Smooth muscle cell (in vitro differentiated cells): ENCODE data around the gene EPHA5. TPM values are rescaled to one million over a fixed set of nuclear protein-coding genes. Genes with fewer than 3 reads are reported as not detected.

ENCODE experiments used
- DNase-seq: peaks from one replicate; lab custom pipeline; 2025; ENCODE audit not compliant: unreplicated experiment; lab: John Stamatoyannopoulos, UW
- H2AFZ ChIP-seq: fragments of 200-600 bp; sonication (generic); 2 replicates; pipeline ENCODE4 v1.6.0; 2016; ENCODE audit warnings: antibody characterized with exemption, low read depth, mild to moderate bottlenecking
- H3F3A ChIP-seq: fragments of 200-600 bp; sonication (generic); 2 replicates; pipeline ENCODE4 v1.6.0; 2017; ENCODE audit warnings: antibody characterized with exemption, low read depth
- H3K27ac ChIP-seq: fragments of 200-600 bp; sonication (generic); 2 replicates; pipeline ENCODE4 v1.5.1; 2016; ENCODE audit warnings: low read depth, mild to moderate bottlenecking
- H3K27me3 ChIP-seq: fragments of 200-600 bp; sonication (generic); 2 replicates; pipeline ENCODE4 v1.6.1; 2016; ENCODE audit warnings: low read depth, mild to moderate bottlenecking
- H3K36me3 ChIP-seq: fragments of 200-600 bp; sonication (generic); 2 replicates; pipeline ENCODE4 v1.5.1; 2016; ENCODE audit warnings: low read depth
- H3K4me1 ChIP-seq: fragments of 200-600 bp; sonication (generic); 2 replicates; pipeline ENCODE4 v1.5.1; 2016; ENCODE audit warnings: low read depth
- H3K4me2 ChIP-seq: fragments of 200-600 bp; sonication (generic); 2 replicates; pipeline ENCODE4 v1.6.0; 2016; ENCODE audit warnings: mild to moderate bottlenecking
- H3K4me3 ChIP-seq: fragments of 200-600 bp; sonication (generic); 2 replicates; pipeline ENCODE4 v1.5.1; 2016; ENCODE audit warnings: mild to moderate bottlenecking
- H3K79me2 ChIP-seq: fragments of 200-600 bp; sonication (generic); 2 replicates; pipeline ENCODE4 v1.6.0; 2016; ENCODE audit warnings: low read depth, mild to moderate bottlenecking
- H3K9ac ChIP-seq: fragments of 200-600 bp; sonication (generic); 2 replicates; pipeline ENCODE4 v1.6.0; 2016; ENCODE audit warnings: low read depth
- H3K9me3 ChIP-seq: fragments of 200-600 bp; sonication (generic); replicated peaks from 2 replicates; pipeline ENCODE4 v1.5.1; 2016; ENCODE audit warnings: low read depth
- H4K20me1 ChIP-seq: fragments of 200-600 bp; sonication (generic); 2 replicates; pipeline ENCODE4 v1.6.0; 2016; ENCODE audit warnings: low read depth
- CTCF ChIP-seq: fragments of 200-600 bp; sonication (generic); IDR thresholded peaks from 2 replicates; pipeline ENCODE4 v1.5.1; 2017; ENCODE audit warnings: borderline replicate concordance, mild to moderate bottlenecking, antibody characterized with exemption; ENCODE audit not compliant: insufficient read depth, poor library complexity, severe bottlenecking
- WGBS: methylation state at CpG from one replicate; pipeline ENCODE4 v1.1.7; 2016; ENCODE audit warnings: low lambda C conversion rate; 5-methylcytosine and 5-hydroxymethylcytosine counted together
- polyA plus RNA-seq: library from polyadenylated mRNA; unstranded; fragments of >200 nt; fragmentation: Nextera tagmentation; extraction: Ambion mirVana; gene quantifications from 2 replicates; pipeline ENCODE4 v1.2.1, GENCODE V29; 2016
- total RNA-seq: library from RNA; depleted of rRNA; stranded (reverse); fragments of >200 nt; gene quantifications from 2 replicates; pipeline ENCODE4 v1.2.3, GENCODE V29; 2014

EPHA5 gene
- total and polyA plus RNA-seq, 2 experiments from 2014 or later: 0.04 TPM; not detected in 1

GRCh38 chr4:65457011-65457410, 213.3 kb downstream of the EPHA5 start:
- no peak for TF ChIP-seq CTCF
- Histone ChIP-seq H3K4me2 (no peak overlapping the region), H3K4me1 (no peaks in the 10 kb centered on the region), H3K79me2 (no peaks in the 10 kb centered on the region), H3K9me3 (no peaks in the 10 kb centered on the region), H3K9ac (no peak overlapping the region), H3K4me3 (no peak overlapping the region), H2AFZ (no peak overlapping the region), H3K36me3 (no peaks in the 10 kb centered on the region), H4K20me1 (no peaks in the 10 kb centered on the region), H3K27ac (no peak overlapping the region), H3K27me3 (no peaks in the 10 kb centered on the region), H3F3A (no peaks in the 10 kb centered on the region)
- DNase-seq: no peak
- WGBS: 55% methylated on average over 2 of the region's 2 CpGs

GRCh38 chr4:65456579-65456978, 213.7 kb downstream of the EPHA5 start:
- Histone ChIP-seq H3K4me2 (no peak overlapping the region), H3K27me3 (no peaks in the 10 kb centered on the region), H2AFZ (no peak overlapping the region), H3K27ac (no peak overlapping the region), H3K79me2 (no peaks in the 10 kb centered on the region), H3K4me1 (no peaks in the 10 kb centered on the region), H4K20me1 (no peaks in the 10 kb centered on the region), H3K36me3 (no peaks in the 10 kb centered on the region), H3K9me3 (no peaks in the 10 kb centered on the region), H3K4me3 (no peak overlapping the region), H3K9ac (no peak overlapping the region), H3F3A (no peaks in the 10 kb centered on the region)
- DNase-seq: no peak
- TF ChIP-seq CTCF: no peak

- DNase-seq: no peak
- Histone ChIP-seq H4K20me1 (no peaks in the 10 kb centered on the region), H2AFZ (no peak overlapping the region), H3K4me1 (peaks cover 8% of the 10 kb centered on the region), H3K27ac (no peak overlapping the region), H3K36me3 (no peaks in the 10 kb centered on the region), H3K27me3 (no peaks in the 10 kb centered on the region), H3K4me3 (no peak overlapping the region), H3K79me2 (no peaks in the 10 kb centered on the region), H3F3A (no peaks in the 10 kb centered on the region), H3K4me2 (no peak overlapping the region), H3K9ac (no peak overlapping the region), H3K9me3 (no peaks in the 10 kb centered on the region)
- TF ChIP-seq CTCF: no peak
- WGBS: 73% methylated on average over 3 of the region's 3 CpGs
Measured at GRCh38 chr4:65453398-65453797, 216.9 kb downstream of the EPHA5 start.

- 97% methylated on average over 2 of the region's 2 CpGs for WGBS
- H3K9ac ChIP-seq: no peak overlapping the region
Measured at GRCh38 chr4:65450899-65451298, 219.4 kb downstream of the EPHA5 start.

More at GRCh38 chr4:65450899-65451298, 219.4 kb downstream of the EPHA5 start:
- Histone ChIP-seq H2AFZ (no peak overlapping the region), H4K20me1 (no peaks in the 10 kb centered on the region), H3K36me3 (no peaks in the 10 kb centered on the region), H3K27me3 (no peaks in the 10 kb centered on the region), H3K4me1 (peaks cover 8% of the 10 kb centered on the region), H3K9me3 (no peaks in the 10 kb centered on the region), H3F3A (no peaks in the 10 kb centered on the region), H3K79me2 (no peaks in the 10 kb centered on the region), H3K27ac (no peak overlapping the region), H3K4me2 (no peak overlapping the region), H3K4me3 (no peak overlapping the region)
- TF ChIP-seq CTCF: no peak
- no peak for DNase-seq
